ENCODE measurements around the gene DTD1.

The DTD1 gene

DNA sequence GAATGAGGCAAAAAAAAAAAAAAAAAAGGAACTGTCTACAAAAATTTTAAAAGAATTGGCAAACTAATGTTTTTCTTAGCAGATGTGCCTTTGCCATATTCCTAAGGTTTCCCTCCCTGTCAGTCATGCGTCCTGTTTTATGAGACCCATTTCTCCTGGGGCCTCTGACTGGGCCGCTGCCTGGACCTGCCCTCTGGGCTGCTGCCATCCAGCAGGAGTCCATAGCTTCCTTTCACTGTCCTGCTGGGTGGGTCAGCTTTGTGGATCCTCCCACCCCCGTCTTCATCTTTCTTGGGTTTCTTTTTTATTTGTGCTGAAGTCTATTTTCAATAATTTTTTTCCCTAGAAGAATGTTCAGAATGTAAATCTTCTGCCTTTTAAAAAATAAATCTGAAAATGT, 114.9 kb downstream of the DTD1 start:
- Histone ChIP-seq H3K9me3 (ENCODE audit: control insufficient read depth, insufficient read depth, low read length) (no peaks in the 10 kb centered on the region), H3K4me3 (ENCODE audit: low read depth, low read length) (no peak overlapping the region), H3K36me3 (ENCODE audit: control insufficient read depth, insufficient read depth, low read length) (no peaks in the 10 kb centered on the region), H3K27me3 (ENCODE audit: control insufficient read depth, insufficient read depth, low read length) (no peaks in the 10 kb centered on the region), H3K4me1 (ENCODE audit: control insufficient read depth, insufficient read depth, low read length) (peaks cover 19% of the 10 kb centered on the region), H3K9ac (ENCODE audit: low read depth, low read length) (no peak overlapping the region), H3K27ac (ENCODE audit: low read depth, low read length) (no peak overlapping the region)

DNA sequence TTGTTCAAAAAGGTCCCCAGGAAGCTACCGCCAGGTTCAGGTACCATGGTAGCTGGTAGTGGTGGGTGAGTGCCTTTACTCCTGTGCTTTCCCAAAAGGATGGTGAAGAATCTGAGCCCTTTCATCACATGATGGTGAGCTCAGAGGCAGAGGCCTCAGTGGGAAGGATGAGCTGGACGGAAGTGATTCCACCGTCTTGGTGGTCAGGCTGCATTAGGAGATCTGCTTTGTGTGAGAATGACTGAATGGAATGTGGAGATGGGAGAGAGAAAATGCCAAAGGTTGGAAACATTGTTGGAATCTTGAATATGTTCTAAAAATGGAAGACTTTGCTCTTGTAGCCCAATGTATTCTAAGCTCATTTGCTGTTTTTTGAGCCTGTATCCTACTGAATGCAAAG, 117.6 kb downstream of the DTD1 start:
- Histone ChIP-seq H3K27me3 (ENCODE audit: control insufficient read depth, insufficient read depth, low read length) (no peaks in the 10 kb centered on the region), H3K9me3 (ENCODE audit: control insufficient read depth, insufficient read depth, low read length) (no peaks in the 10 kb centered on the region), H3K9ac (ENCODE audit: low read depth, low read length) (no peak overlapping the region), H3K4me3 (ENCODE audit: low read depth, low read length) (no peak overlapping the region), H3K4me1 (ENCODE audit: control insufficient read depth, insufficient read depth, low read length) (peaks cover 10% of the 10 kb centered on the region), H3K36me3 (ENCODE audit: control insufficient read depth, insufficient read depth, low read length) (no peaks in the 10 kb centered on the region), H3K27ac (ENCODE audit: low read depth, low read length) (no peak overlapping the region)

DNA sequence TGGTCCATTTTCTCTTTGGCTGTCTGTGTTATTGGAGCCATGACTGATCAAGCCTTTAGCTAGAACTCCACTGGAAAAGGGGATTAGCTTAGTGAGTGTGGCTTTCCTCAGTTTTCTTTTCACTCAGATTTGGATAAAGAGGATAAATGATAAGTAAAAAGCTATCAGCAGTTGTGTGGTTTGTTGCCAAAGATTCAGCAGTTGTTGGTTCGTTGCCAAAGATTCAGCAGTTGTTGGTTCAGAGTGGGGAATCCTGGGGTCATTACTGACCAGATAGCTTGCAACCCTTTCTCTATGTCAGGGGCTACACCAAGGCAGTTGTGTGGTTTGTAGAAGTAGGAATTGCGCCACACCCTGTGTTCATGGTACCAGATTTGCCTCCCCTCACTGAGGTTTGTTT, 118.1 kb downstream of the DTD1 start:
- H3K9ac ChIP-seq (ENCODE audit: low read depth, low read length): no peak overlapping the region
- no peaks in the 10 kb centered on the region for H3K27me3 ChIP-seq (ENCODE audit: control insufficient read depth, insufficient read depth, low read length)
- no peaks in the 10 kb centered on the region for H3K9me3 ChIP-seq (ENCODE audit: control insufficient read depth, insufficient read depth, low read length)
- no peak overlapping the region for H3K27ac ChIP-seq (ENCODE audit: low read depth, low read length)
- no peak overlapping the region for H3K4me3 ChIP-seq (ENCODE audit: low read depth, low read length)
- H3K4me1 ChIP-seq (ENCODE audit: control insufficient read depth, insufficient read depth, low read length): peaks cover 10% of the 10 kb centered on the region
- no peaks in the 10 kb centered on the region for H3K36me3 ChIP-seq (ENCODE audit: control insufficient read depth, insufficient read depth, low read length)

DNA sequence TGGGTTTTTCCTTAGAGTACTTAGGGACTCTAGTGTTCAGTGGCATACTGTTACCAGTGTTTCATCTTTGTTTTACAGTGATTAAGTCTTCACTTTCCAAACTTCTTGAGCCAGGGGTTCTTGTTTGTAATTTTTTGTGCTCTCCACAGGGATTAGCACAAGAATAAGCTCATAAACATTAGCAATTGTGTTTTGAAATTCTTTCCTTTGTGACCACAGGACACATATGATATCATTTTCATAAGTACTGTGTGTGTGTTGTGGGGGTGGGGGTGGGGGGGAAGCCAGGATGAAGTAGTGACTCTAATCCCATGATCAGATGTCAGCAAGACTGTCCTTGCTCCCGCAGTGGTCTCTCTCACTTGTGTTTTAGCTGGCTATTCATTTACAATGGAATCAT, 124.3 kb downstream of the DTD1 start:
- no peak overlapping the region for H3K4me3 ChIP-seq (ENCODE audit: low read depth, low read length)
- H3K9ac ChIP-seq (ENCODE audit: low read depth, low read length): no peak overlapping the region
- H3K9me3 ChIP-seq (ENCODE audit: control insufficient read depth, insufficient read depth, low read length): no peaks in the 10 kb centered on the region
- H3K27ac ChIP-seq (ENCODE audit: low read depth, low read length): no peak overlapping the region
- H3K36me3 ChIP-seq (ENCODE audit: control insufficient read depth, insufficient read depth, low read length): no peaks in the 10 kb centered on the region
- H3K4me1 ChIP-seq (ENCODE audit: control insufficient read depth, insufficient read depth, low read length): peaks cover 8% of the 10 kb centered on the region; the same call in 1 of the 2 replicates
- H3K27me3 ChIP-seq (ENCODE audit: control insufficient read depth, insufficient read depth, low read length): no peaks in the 10 kb centered on the region

DNA sequence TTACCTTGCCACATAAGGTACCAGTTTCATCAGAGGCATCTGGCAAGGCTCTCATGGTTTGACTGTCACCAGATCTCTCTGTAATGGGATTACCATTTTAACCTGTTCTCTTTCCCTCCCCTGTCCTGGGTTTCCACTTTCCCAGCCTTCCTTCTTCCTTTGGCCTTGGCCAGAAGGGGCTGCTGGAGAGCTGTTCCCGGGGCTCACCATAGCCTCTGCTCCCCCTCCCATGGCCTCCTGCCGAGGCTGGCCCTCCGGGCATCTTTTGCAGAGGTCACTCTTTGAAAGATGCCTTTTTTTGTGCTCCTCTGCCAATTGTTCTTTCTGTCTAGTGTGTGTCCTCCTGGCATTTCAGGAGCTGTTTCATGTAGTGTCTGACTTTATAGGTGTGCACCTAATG, 125.0 kb downstream of the DTD1 start:
- no peak overlapping the region for H3K4me3 ChIP-seq (ENCODE audit: low read depth, low read length)

DNA sequence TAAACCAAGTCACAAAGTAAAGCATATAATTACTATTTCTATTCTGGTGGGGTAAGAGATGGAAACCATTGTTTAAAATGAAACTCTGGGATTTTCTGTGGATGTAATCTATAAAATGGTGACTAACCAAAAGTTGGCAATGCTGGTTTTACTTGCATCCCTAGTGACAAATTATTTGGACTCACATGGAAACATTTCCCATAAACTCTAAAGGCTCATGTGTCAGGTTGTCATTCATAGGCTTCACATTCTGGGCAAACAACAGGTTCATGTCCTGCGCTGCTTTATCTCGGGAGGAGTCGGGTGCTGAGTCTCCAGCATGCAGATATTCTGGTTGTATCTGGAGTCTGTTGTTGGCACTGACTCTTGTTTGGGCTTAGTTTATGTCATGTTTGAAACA, 127.7 kb downstream of the DTD1 start:
- Histone ChIP-seq H3K36me3 (ENCODE audit: control insufficient read depth, insufficient read depth, low read length) (no peaks in the 10 kb centered on the region), H3K27me3 (ENCODE audit: control insufficient read depth, insufficient read depth, low read length) (no peaks in the 10 kb centered on the region), H3K4me3 (ENCODE audit: low read depth, low read length) (no peak overlapping the region), H3K9ac (ENCODE audit: low read depth, low read length) (no peak overlapping the region), H3K27ac (ENCODE audit: low read depth, low read length) (no peak overlapping the region), H3K9me3 (ENCODE audit: control insufficient read depth, insufficient read depth, low read length) (no peaks in the 10 kb centered on the region), H3K4me1 (ENCODE audit: control insufficient read depth, insufficient read depth, low read length) (peaks cover 8% of the 10 kb centered on the region; the same call in 1 of the 2 replicates)

More for the DNA sequence above, 125.0 kb downstream of the DTD1 start:
- no peak overlapping the region for H3K27ac ChIP-seq (ENCODE audit: low read depth, low read length)
- H3K9me3 ChIP-seq (ENCODE audit: control insufficient read depth, insufficient read depth, low read length): no peaks in the 10 kb centered on the region
- H3K27me3 ChIP-seq (ENCODE audit: control insufficient read depth, insufficient read depth, low read length): no peaks in the 10 kb centered on the region
- no peak overlapping the region for H3K9ac ChIP-seq (ENCODE audit: low read depth, low read length)
- H3K4me1 ChIP-seq (ENCODE audit: control insufficient read depth, insufficient read depth, low read length): peaks cover 8% of the 10 kb centered on the region; the same call in 1 of the 2 replicates
- no peaks in the 10 kb centered on the region for H3K36me3 ChIP-seq (ENCODE audit: control insufficient read depth, insufficient read depth, low read length)

DNA sequence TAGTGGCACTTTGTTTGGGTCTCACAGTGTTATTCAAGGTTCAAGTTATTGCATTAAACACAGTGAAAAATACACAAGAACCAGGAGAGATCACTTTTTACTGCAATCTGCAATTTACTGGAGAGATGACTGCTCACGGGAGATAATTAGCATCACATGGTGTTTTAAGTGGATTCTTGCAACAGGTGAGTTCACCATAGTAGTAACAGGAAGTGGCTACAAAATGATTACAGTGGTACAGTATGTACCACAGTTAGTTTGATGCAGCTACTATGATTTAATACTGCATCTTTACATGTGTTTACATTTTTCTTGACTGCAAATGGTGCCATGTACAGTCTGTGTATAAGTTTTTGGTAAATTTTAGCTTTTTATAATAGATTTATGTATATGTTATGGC, 129.2 kb downstream of the DTD1 start:
- Histone ChIP-seq H3K4me3 (ENCODE audit: low read depth, low read length) (no peak overlapping the region), H3K9me3 (ENCODE audit: control insufficient read depth, insufficient read depth, low read length) (no peaks in the 10 kb centered on the region; the same call in 1 of the 2 replicates), H3K4me1 (ENCODE audit: control insufficient read depth, insufficient read depth, low read length) (peaks cover 8% of the 10 kb centered on the region; the same call in 1 of the 2 replicates), H3K36me3 (ENCODE audit: control insufficient read depth, insufficient read depth, low read length) (no peaks in the 10 kb centered on the region), H3K27ac (ENCODE audit: low read depth, low read length) (no peak overlapping the region), H3K27me3 (ENCODE audit: control insufficient read depth, insufficient read depth, low read length) (no peaks in the 10 kb centered on the region), H3K9ac (ENCODE audit: low read depth, low read length) (no peak overlapping the region)

DNA sequence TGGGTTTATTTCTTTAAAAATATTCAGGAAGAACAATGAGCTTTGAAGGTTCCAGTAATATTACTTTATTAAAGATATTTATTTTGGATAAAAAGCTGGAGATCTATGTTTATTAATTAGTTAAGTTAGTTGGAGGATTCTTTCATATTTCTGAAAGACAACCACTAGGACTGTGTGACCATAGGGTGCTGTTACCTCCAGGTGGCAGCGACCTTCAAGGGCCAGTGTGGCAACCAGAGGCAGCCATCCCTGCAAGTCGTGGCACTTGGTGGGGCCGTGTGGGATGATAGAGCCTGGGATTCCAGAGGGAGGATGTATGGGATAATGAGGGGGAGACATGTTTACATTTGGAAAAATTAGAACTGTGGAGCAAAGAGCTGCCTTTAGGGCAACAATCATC, 130.3 kb downstream of the DTD1 start:
- no peak overlapping the region for H3K4me3 ChIP-seq (ENCODE audit: low read depth, low read length)
- H3K27me3 ChIP-seq (ENCODE audit: control insufficient read depth, insufficient read depth, low read length): no peaks in the 10 kb centered on the region
- H3K36me3 ChIP-seq (ENCODE audit: control insufficient read depth, insufficient read depth, low read length): no peaks in the 10 kb centered on the region
- no peak overlapping the region for H3K9ac ChIP-seq (ENCODE audit: low read depth, low read length)
- no peak overlapping the region for H3K27ac ChIP-seq (ENCODE audit: low read depth, low read length)
- H3K4me1 ChIP-seq (ENCODE audit: control insufficient read depth, insufficient read depth, low read length): peaks cover under 1% of the 10 kb centered on the region; the same call in 1 of the 2 replicates
- H3K9me3 ChIP-seq (ENCODE audit: control insufficient read depth, insufficient read depth, low read length): no peaks in the 10 kb centered on the region; the same call in 1 of the 2 replicates

DNA sequence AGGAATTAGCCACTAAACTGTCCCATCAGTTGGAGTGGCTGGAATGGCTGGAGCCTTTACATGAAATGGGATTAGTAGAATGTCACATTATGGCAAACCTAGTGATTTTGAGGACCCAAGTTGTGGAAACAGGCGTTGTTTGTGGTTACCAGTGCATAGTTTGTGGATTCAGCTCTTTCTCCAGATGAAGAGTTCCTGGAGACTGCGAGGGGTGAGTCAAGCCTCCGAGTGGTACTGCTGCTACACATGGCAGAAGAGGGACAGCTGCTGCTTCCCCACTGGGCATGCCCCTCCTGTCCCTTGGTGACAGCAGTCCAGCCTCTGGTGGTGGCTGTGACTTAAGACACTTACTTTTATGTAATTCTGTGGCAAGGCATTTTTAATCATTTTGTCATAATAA, 131.6 kb downstream of the DTD1 start:
- Histone ChIP-seq H3K27me3 (ENCODE audit: control insufficient read depth, insufficient read depth, low read length) (no peaks in the 10 kb centered on the region), H3K4me3 (ENCODE audit: low read depth, low read length) (no peak overlapping the region), H3K9ac (ENCODE audit: low read depth, low read length) (no peak overlapping the region), H3K9me3 (ENCODE audit: control insufficient read depth, insufficient read depth, low read length) (no peaks in the 10 kb centered on the region; the same call in 1 of the 2 replicates), H3K36me3 (ENCODE audit: control insufficient read depth, insufficient read depth, low read length) (no peaks in the 10 kb centered on the region), H3K27ac (ENCODE audit: low read depth, low read length) (no peak overlapping the region), H3K4me1 (ENCODE audit: control insufficient read depth, insufficient read depth, low read length) (no peaks in the 10 kb centered on the region)

DNA sequence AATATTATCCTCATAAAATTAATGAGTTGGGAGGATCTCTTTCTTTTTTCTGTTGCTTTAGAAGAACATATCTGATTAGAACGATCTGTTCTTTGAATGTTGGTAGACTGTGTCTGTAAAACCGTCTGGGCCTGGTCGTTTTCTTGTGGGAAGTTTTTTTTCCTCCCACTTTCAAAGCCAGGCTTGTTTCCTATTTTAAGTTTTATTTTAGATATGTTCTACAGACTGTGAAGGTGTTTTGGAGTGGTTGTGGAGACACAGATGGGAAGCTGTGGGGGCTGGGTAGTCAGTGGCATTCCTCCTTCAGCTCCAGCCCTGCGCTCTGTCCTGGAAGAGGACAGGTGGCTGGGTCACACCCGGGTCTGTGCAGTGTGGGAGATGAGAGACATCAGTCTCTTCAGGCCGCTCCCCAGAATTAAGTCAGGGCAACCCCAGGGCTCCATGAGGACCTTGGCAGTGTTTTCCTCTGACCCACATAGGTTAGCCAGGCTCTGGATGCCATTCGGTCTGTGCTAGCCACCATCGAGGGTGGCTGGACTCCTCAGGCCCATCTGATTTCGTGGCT, 133.8 kb downstream of the DTD1 start:
- no peaks in the 10 kb centered on the region; the same call in 1 of the 2 replicates for H3K9me3 ChIP-seq (ENCODE audit: control insufficient read depth, insufficient read depth, low read length)
- no peaks in the 10 kb centered on the region for H3K36me3 ChIP-seq (ENCODE audit: control insufficient read depth, insufficient read depth, low read length)
- no peaks in the 10 kb centered on the region for H3K4me1 ChIP-seq (ENCODE audit: control insufficient read depth, insufficient read depth, low read length)
- H3K4me3 ChIP-seq (ENCODE audit: low read depth, low read length): no peak overlapping the region
- H3K27ac ChIP-seq (ENCODE audit: low read depth, low read length): no peak overlapping the region
- H3K27me3 ChIP-seq (ENCODE audit: control insufficient read depth, insufficient read depth, low read length): no peaks in the 10 kb centered on the region
- no peak overlapping the region for H3K9ac ChIP-seq (ENCODE audit: low read depth, low read length)

DNA sequence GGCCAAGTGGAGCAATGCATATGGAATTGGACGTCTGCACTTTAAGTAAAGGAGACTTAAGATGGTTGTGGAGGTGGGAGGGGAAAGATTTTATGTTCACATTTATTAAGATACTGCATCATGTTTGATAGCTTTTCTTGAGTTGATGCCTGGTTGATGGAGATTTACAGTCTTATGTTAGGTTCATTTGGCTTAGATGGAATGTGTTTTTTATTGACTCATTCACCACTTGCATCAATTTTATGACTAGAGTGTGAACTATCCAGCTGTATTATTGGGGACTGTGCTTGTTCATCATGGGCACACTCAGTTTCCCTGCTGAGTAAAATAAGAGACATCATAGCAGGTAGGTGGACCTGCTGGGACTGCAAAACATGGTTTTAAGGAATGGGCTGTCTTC, 134.5 kb downstream of the DTD1 start:
- no peaks in the 10 kb centered on the region; the same call in 1 of the 2 replicates for H3K9me3 ChIP-seq (ENCODE audit: control insufficient read depth, insufficient read depth, low read length)
- no peak overlapping the region for H3K27ac ChIP-seq (ENCODE audit: low read depth, low read length)
- no peaks in the 10 kb centered on the region for H3K27me3 ChIP-seq (ENCODE audit: control insufficient read depth, insufficient read depth, low read length)
- no peak overlapping the region for H3K4me3 ChIP-seq (ENCODE audit: low read depth, low read length)
- H3K36me3 ChIP-seq (ENCODE audit: control insufficient read depth, insufficient read depth, low read length): no peaks in the 10 kb centered on the region
- no peaks in the 10 kb centered on the region for H3K4me1 ChIP-seq (ENCODE audit: control insufficient read depth, insufficient read depth, low read length)
- H3K9ac ChIP-seq (ENCODE audit: low read depth, low read length): no peak overlapping the region

Measured in HUES48 (cell line).